ENCODE data around the gene SIX3.

The SIX3 gene

GRCh38 chr2:44931198-44931780, 10.2 kb upstream of the SIX3 start:
- no peak for DNase-seq

GRCh38 chr2:44932079-44932478, 9.4 kb upstream of the SIX3 start:
- DNase-seq = no peak

GRCh38 chr2:44932564-44933392, 8.7 kb upstream of the SIX3 start:
- no peak for DNase-seq

- no peak for DNase-seq
These were observed 8.0 kb upstream of the SIX3 start for GRCh38 chr2:44933434-44933951.

GRCh38 chr2:44934038-44934982, 7.2 kb upstream of the SIX3 start:
- DNase-seq = peak; percentile 17

- DNase-seq = no peak
These were observed 6.3 kb upstream of the SIX3 start for GRCh38 chr2:44934983-44935728.

- DNase-seq = no peak
These were observed 5.8 kb upstream of the SIX3 start for GRCh38 chr2:44935729-44936098.

GRCh38 chr2:44936275-44936674, 5.2 kb upstream of the SIX3 start:
- no peak for DNase-seq

- no peak for DNase-seq
These were observed 4.5 kb upstream of the SIX3 start for GRCh38 chr2:44936715-44937687.

GRCh38 chr2:44937688-44938240, 3.7 kb upstream of the SIX3 start:
- DNase-seq = peak; percentile 49

GRCh38 chr2:44938287-44939105, 3.0 kb upstream of the SIX3 start:
- no peak for DNase-seq

GRCh38 chr2:44939106-44940048, 2.1 kb upstream of the SIX3 start:
- DNase-seq = no peak

GRCh38 chr2:44940049-44940494, 1.4 kb upstream of the SIX3 start:
- DNase-seq = no peak

- no peak for DNase-seq
These were observed 604 bp upstream of the SIX3 start for GRCh38 chr2:44940732-44941464.

- no peak for DNase-seq
These were observed 965 bp downstream of the SIX3 start for GRCh38 chr2:44942304-44943030.

- DNase-seq = no peak
These were observed 1.7 kb downstream of the SIX3 start for GRCh38 chr2:44943031-44943692.

- DNase-seq = no peak
These were observed 2.2 kb downstream of the SIX3 start for GRCh38 chr2:44943693-44944101.

All from NCI-H2171 (cell line).